ENCODE results near the gene TSPAN17. TPM values are rescaled to one million over a fixed set of nuclear protein-coding genes. Genes with fewer than 3 reads are reported as not detected.

The TSPAN17 gene
- total RNA-seq, 1 donor from 2014 or later: 42.8 TPM

GRCh38 chr5:176639981-176640380, 7.3 kb upstream of the TSPAN17 start:
- intact Hi-C loops (cut with micrococcal nuclease): no loop called here

GRCh38 chr5:176640616-176641015, 6.7 kb upstream of the TSPAN17 start:
- intact Hi-C loops (cut with micrococcal nuclease): no loop called here

GRCh38 chr5:176642675-176643490, 4.4 kb upstream of the TSPAN17 start:
- intact Hi-C loops (cut with micrococcal nuclease): no loop called here

GRCh38 chr5:176643491-176644219, 3.6 kb upstream of the TSPAN17 start:
- intact Hi-C loops (cut with micrococcal nuclease): no loop called here

- intact Hi-C loops (cut with micrococcal nuclease): no loop called here
These were observed 3.0 kb upstream of the TSPAN17 start for GRCh38 chr5:176644294-176644693.

- intact Hi-C loops (cut with micrococcal nuclease): no loop called here
These were observed 2.2 kb upstream of the TSPAN17 start for GRCh38 chr5:176644878-176645670.

- intact Hi-C loops (cut with micrococcal nuclease): loop anchor here (2.0 kb wide), 4 partner anchors 103 to 667 kb away; partner anchors contain the start of genes CLTB and FGFR4
These were observed 1.1 kb upstream of the TSPAN17 start for GRCh38 chr5:176646049-176646706.

GRCh38 chr5:176646707-176647029, 616 bp upstream of the TSPAN17 start:
- intact Hi-C loops (cut with micrococcal nuclease): loop anchor here (1.0 to 2.0 kb wide), 9 partner anchors 12 to 666 kb away; partner anchors contain the start of genes CLTB, EIF4E1B, FAF2 and FGFR4

GRCh38 chr5:176647843-176648473, 674 bp downstream of the TSPAN17 start:
- intact Hi-C loops (cut with micrococcal nuclease): loop anchor here (1.0 to 2.0 kb wide), 9 partner anchors 10 to 665 kb away; partner anchors contain the start of genes CLTB, EIF4E1B, FAF2 and FGFR4

GRCh38 chr5:176648474-176649194, 1.4 kb downstream of the TSPAN17 start:
- intact Hi-C loops (cut with micrococcal nuclease): no loop called here

GRCh38 chr5:176650354-176650884, 3.1 kb downstream of the TSPAN17 start:
- intact Hi-C loops (cut with micrococcal nuclease): no loop called here

- intact Hi-C loops (cut with micrococcal nuclease): no loop called here
These were observed 4.2 kb downstream of the TSPAN17 start for GRCh38 chr5:176651472-176651980.

- intact Hi-C loops (cut with micrococcal nuclease): no loop called here
These were observed 4.9 kb downstream of the TSPAN17 start for GRCh38 chr5:176652136-176652535.

- intact Hi-C loops (cut with micrococcal nuclease): no loop called here
These were observed 6.4 kb downstream of the TSPAN17 start for GRCh38 chr5:176653401-176654385.

- intact Hi-C loops (cut with micrococcal nuclease): no loop called here
These were observed 7.6 kb downstream of the TSPAN17 start for GRCh38 chr5:176654856-176655255.

- intact Hi-C loops (cut with micrococcal nuclease): no loop called here
These were observed 9.2 kb downstream of the TSPAN17 start for GRCh38 chr5:176656467-176656990.

GRCh38 chr5:176658007-176658599, 10.8 kb downstream of the TSPAN17 start:
- intact Hi-C loops (cut with micrococcal nuclease): loop anchor here (1.0 to 2.0 kb wide), 2 partner anchors 11 to 301 kb away; partner anchors contain the start of gene TSPAN17
